Inflammatory macrophage treated with lipopolysaccharide for 4 hours (primary cell): ENCODE results near the gene FAM13C.
"Not testable (repeated sequence)": the region's sequence is repeated elsewhere in the genome, so short reads cannot be mapped to it uniquely, and the experiment has no call there.

Source experiments
- DNase-seq: peaks from one replicate; pipeline ENCODE4 v3.0.0-alpha.2; 2020

The FAM13C gene

GRCh38 chr10:59225211-59225610 lies 137.1 kb downstream of the FAM13C start:
- no peak for DNase-seq

- not testable (repeated sequence) for DNase-seq
Observed at GRCh38 chr10:59223597-59223996, 138.8 kb downstream of the FAM13C start.

- no peak for DNase-seq
Observed at GRCh38 chr10:59222788-59223187, 139.6 kb downstream of the FAM13C start.

- DNase-seq, result no peak
Observed at GRCh38 chr10:59216178-59216869, 146.0 kb downstream of the FAM13C start.

GRCh38 chr10:59214160-59214559 lies 148.2 kb downstream of the FAM13C start:
- no peak for DNase-seq

GRCh38 chr10:59212301-59212798 lies 150.0 kb downstream of the FAM13C start:
- no peak for DNase-seq

- DNase-seq, result no peak
Observed at GRCh38 chr10:59206204-59206720, 156.1 kb downstream of the FAM13C start.
